Ascending aorta (tissue), 2 donors: Measurements from ENCODE around the gene DCAF17. TPM values are rescaled to one million over a fixed set of nuclear protein-coding genes. Genes with fewer than 3 reads are reported as not detected.
"Not testable (repeated sequence)": the region's sequence is repeated elsewhere in the genome, so short reads cannot be mapped to it uniquely, and the experiment has no call there.

Experiments used
- DNase-seq, 2 donors: peaks; one replicate each; pipeline ENCODE4 v3.0.0-alpha.2; 2019; ENCODE audit warnings: low spot score in 2 of 2
- H3K27ac ChIP-seq, 2 donors: fragments of 200-600 bp; sonication (generic); one replicate each; pipeline ENCODE4 v1.5.1; 2016 to 2017; ENCODE audit warnings: mild to moderate bottlenecking in 1 of 2
- H3K27me3 ChIP-seq: fragments of 200-600 bp; sonication (generic); one replicate; pipeline ENCODE4 v1.5.1; 2017
- H3K36me3 ChIP-seq, 2 donors: fragments of 200-600 bp; sonication (generic); one replicate each; pipeline ENCODE4 v1.5.1; 2016
- H3K4me1 ChIP-seq, 2 donors: fragments of 200-600 bp; sonication (generic); one replicate each; pipeline ENCODE4 v1.5.1; 2016 to 2017; ENCODE audit warnings: mild to moderate bottlenecking in 1 of 2
- H3K4me3 ChIP-seq, 2 donors: fragments of 200-600 bp; sonication (generic); one replicate each; pipeline ENCODE4 v1.5.1; 2016 to 2017; ENCODE audit warnings: mild to moderate bottlenecking in 1 of 2
- H3K9me3 ChIP-seq, 2 donors: fragments of 200-600 bp; sonication (generic); one replicate each; pipeline ENCODE4 v1.5.1; 2016
- CTCF ChIP-seq, 3 experiments: fragments of 200-600 bp in 2 of 3; fragments of 450-650 bp in 1 of 3; sonication (generic) in 2 of 3; IDR thresholded peaks; one replicate each; pipeline ENCODE4 v1.5.1; 2016 to 2019; ENCODE audit warnings: antibody characterized with exemption in 3 of 3, mild to moderate bottlenecking in 1 of 3, moderate library complexity in 1 of 3
- intact Hi-C: fragments of 100-400 bp; cut with DNase I; formaldehyde crosslinking; loops from one replicate; pipeline ENCODE4 v1.15.1; 2023
- total RNA-seq: library from RNA; depleted of rRNA; stranded (reverse); fragments of >200 nt; gene quantifications from one replicate; pipeline ENCODE4 v1.1.0, GENCODE V29; 2016

DCAF17 gene
- total RNA-seq, 1 donor from 2014 or later, result 22.6 TPM

- Histone ChIP-seq H3K27ac (no peak overlapping the region), H3K4me3 (no peak overlapping the region), H3K9me3 (no peaks in the 10 kb centered on the region), H3K36me3 (no peaks in the 10 kb centered on the region), H3K4me1 (no peaks in the 10 kb centered on the region), H3K27me3 (no peaks in the 10 kb centered on the region)
- no peak for DNase-seq
- TF ChIP-seq CTCF (IDR thresholded peaks at IDR 0.05), result no peak
- intact Hi-C loops, result no loop called here
Observed at GRCh38 chr2:171490577-171490976, 56.6 kb downstream of the DCAF17 start.

- DNase-seq, result no peak
- intact Hi-C loops, result no loop called here
- H3K27ac ChIP-seq, result no peak overlapping the region
- TF ChIP-seq CTCF (IDR thresholded peaks at IDR 0.05), result no peak
- no peaks in the 10 kb centered on the region for H3K9me3 ChIP-seq
- no peaks in the 10 kb centered on the region for H3K27me3 ChIP-seq
- no peaks in the 10 kb centered on the region for H3K4me1 ChIP-seq
- no peak overlapping the region for H3K4me3 ChIP-seq
- H3K36me3 ChIP-seq, result no peaks in the 10 kb centered on the region
Observed at GRCh38 chr2:171491292-171491691, 57.3 kb downstream of the DCAF17 start.

- Histone ChIP-seq H3K4me1 (no peaks in the 10 kb centered on the region), H3K27me3 (no peaks in the 10 kb centered on the region), H3K4me3 (no peak overlapping the region), H3K27ac (no peak overlapping the region), H3K9me3 (no peaks in the 10 kb centered on the region), H3K36me3 (no peaks in the 10 kb centered on the region)
- intact Hi-C loops, result no loop called here
- no peak for TF ChIP-seq CTCF (IDR thresholded peaks at IDR 0.05)
- no peak for DNase-seq
Observed at GRCh38 chr2:171492664-171493063, 58.6 kb downstream of the DCAF17 start.

- intact Hi-C loops, H3K9me3 ChIP-seq: not testable (repeated sequence)
Observed at GRCh38 chr2:171497664-171498063, 63.6 kb downstream of the DCAF17 start.

GRCh38 chr2:171505374-171505773 is 71.3 kb downstream of the DCAF17 start:
- Histone ChIP-seq H3K27me3 (no peaks in the 10 kb centered on the region), H3K27ac (no peak overlapping the region), H3K9me3 (peaks cover 0 to 6% of the 10 kb centered on the region in 2 donors), H3K4me1 (no peaks in the 10 kb centered on the region), H3K36me3 (no peaks in the 10 kb centered on the region), H3K4me3 (no peak overlapping the region)
- DNase-seq, result no peak
- TF ChIP-seq CTCF (IDR thresholded peaks at IDR 0.05), result no peak
- intact Hi-C loops, result no loop called here

More at GRCh38 chr2:171497664-171498063, 63.6 kb downstream of the DCAF17 start:
- not testable (repeated sequence) for H3K36me3 ChIP-seq, H3K4me3 ChIP-seq, H3K27me3 ChIP-seq, H3K27ac ChIP-seq, H3K4me1 ChIP-seq, DNase-seq

- Histone ChIP-seq H3K27ac (no peak overlapping the region), H3K27me3 (no peaks in the 10 kb centered on the region), H3K4me3 (no peak overlapping the region), H3K36me3 (no peaks in the 10 kb centered on the region), H3K4me1 (no peaks in the 10 kb centered on the region), H3K9me3 (no peaks in the 10 kb centered on the region)
- DNase-seq, result no peak
- intact Hi-C loops, result no loop called here
- TF ChIP-seq CTCF (IDR thresholded peaks at IDR 0.05), result no peak
Observed at GRCh38 chr2:171509945-171510731, 76.1 kb downstream of the DCAF17 start.
